HG03565 (cell line): ENCODE measurements around the gene SERPINA6.
"Not testable (repeated sequence)": the region's sequence is repeated elsewhere in the genome, so short reads cannot be mapped to it uniquely, and the experiment has no call there.

Source experiments
- ATAC-seq: cut with Tn5 transposase; IDR thresholded peaks from one replicate; pipeline ENCODE4 v1.9.1; 2021; ENCODE audit warnings: mild to moderate bottlenecking, moderate library complexity; ENCODE audit not compliant: unreplicated experiment

The SERPINA6 gene

DNA sequence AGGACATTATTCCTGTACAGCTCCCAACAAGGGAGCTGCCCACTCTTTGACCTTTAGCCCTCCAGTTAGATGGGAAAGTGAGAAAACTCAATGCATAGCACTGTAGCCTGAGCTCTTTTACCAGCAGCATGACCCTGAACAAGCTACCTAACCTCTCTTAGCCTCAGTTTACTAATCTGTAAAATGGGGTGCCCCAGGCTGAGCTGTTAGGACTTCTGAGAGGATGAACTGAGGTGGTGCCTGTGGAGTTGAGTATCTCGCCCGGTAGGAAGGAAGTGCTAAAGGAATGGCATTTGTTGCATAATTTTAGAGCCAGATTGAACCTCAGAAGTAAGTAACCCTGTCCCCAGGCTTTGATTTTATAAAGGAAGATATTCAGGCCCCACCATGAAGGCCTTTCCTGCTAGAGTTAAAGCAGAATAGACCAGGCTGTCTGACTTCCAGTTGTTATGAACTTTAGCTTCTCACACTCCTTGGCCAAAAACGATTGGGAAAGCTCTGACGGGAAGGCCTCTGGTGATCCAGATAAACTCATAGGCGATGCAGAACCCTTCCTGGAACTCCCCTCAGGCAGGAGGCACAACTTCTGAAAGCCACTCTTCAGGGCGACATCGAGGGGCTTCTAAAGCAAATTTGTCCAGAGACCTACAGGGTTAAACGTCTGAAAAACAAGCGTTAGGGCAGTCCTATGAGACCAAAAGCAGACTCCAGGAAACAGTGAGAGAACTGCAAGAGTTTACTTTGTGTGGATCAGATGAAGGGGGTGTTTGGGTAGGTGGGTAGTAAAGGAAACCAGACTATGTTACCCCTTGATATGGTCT lies 27.6 kb downstream of the SERPINA6 start:
- ATAC-seq, result no peak

DNA sequence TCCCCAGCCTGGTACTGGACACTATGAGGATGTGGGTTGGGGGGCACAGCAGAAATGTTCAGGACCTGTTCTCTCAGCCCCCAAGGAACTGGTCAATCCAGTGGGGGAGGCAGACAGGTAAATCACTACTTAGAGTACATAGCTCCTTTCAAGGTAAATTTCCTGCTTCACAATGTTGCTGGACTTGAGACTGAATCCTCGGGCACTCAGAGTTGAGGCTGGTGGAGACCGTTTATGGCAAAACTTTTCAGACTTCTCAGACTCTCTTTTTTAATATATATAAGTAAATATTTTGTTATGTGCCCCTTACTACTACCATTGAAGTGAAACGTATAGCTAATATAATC lies 29.6 kb downstream of the SERPINA6 start:
- no peak for ATAC-seq

GRCh38 chr14:94292872-94293577 lies 30.1 kb downstream of the SERPINA6 start, which contains the start of gene SERPINA10:
Gene SERPINA10 (minus strand): TSS chr14:94293268. CDS start chr14:94290593, 2,675 bp downstream.
- ATAC-seq, result no peak

DNA sequence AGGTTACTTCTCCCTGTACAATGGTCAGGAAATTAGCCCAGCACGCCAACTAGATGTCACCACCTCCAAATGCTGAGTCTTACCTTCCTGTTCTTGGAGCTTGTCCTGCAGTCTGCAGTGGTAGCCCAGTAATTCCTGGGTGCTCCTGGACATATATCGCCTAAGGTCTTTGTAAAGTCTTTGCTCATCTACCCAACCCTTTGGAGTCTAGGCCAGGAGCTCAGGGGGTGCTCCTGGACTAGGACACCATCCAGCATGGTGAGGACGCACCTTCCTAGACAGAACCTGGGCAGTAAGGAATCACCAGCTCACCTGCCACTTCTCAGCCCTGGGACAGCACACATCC lies 30.6 kb downstream of the SERPINA6 start:
- no peak for ATAC-seq

- ATAC-seq, result no peak
Observed at GRCh38 chr14:94291906-94292525, 31.1 kb downstream of the SERPINA6 start.

- ATAC-seq, result no peak
Observed at GRCh38 chr14:94291159-94291905, 31.8 kb downstream of the SERPINA6 start.

DNA sequence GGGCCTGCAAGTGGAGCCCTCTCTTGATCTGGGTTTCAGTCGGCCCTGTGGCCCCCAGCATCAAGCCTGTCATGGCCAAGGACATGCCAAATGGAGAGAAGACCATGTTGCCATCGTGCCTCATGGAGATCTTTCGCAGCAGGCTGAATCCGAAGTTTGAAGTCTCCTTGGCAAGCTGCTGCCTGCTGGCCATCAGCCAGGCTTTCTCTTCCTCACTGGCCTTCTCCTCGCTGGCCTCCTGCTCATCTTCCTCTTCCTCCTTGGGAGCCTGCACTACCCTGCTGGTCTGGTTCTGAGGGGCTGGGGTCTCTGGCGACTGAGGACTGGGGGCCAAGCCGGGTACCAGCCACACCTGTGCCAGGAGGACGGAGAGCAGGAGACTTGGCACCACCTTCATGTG lies 32.9 kb downstream of the SERPINA6 start:
- no peak for ATAC-seq

- ATAC-seq, result no peak
Observed at GRCh38 chr14:94288610-94289465, 34.3 kb downstream of the SERPINA6 start.

DNA sequence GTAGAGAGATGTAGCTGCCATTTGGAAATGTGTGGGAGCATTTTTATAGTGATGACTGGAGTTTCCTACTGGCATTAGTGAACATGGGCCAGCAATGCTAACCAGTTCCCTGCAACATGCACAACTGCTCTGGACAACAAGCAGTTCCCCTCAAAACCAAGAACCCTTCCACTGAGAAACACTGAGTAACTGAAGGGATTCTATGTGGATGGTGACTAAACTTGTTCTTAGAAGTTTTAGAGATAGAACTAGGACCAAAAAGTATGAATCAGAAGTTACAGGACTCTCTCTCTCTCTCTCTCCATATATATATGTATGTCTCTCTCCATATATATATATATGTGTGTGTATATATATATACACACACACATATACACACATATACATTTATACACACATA lies 38.0 kb downstream of the SERPINA6 start:
- ATAC-seq, result no peak

- no peak for ATAC-seq
Observed at GRCh38 chr14:94284221-94284620, 38.9 kb downstream of the SERPINA6 start.

DNA sequence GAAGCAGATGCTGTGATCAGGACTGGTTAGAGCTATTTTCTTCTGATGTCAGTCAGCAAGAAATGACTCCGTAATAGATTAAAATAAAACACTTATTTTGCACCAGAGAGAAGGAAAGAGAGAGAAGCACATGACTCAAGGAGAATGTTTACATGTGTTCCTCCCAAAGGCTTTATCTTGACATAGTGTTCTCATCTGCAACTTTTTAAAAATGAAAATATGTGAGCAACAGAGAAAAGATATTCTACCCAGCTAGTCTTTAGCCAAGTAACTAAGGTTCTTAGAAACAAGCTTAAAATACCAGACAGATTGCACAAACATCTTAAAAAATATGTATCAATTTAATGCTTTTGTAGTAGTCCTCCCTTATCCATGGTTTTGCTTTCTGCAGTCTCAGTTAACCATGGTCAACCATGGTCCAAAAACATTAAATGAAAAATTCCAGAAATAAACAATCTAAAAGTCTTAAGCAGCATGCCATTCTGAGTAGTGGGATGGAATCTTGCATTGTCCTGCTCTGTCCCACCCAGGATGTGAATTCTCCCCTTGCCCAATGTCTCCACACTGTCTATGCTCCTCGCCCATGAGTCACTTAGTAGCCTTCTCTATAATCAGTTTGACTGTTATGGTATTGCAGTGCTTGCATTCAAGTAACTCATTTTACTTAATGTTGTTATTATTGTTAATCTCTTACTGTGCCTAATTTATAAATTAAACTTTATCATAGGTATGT lies 40.0 kb downstream of the SERPINA6 start:
- no peak for ATAC-seq

GRCh38 chr14:94278731-94279130 lies 44.4 kb downstream of the SERPINA6 start:
- no peak for ATAC-seq

DNA sequence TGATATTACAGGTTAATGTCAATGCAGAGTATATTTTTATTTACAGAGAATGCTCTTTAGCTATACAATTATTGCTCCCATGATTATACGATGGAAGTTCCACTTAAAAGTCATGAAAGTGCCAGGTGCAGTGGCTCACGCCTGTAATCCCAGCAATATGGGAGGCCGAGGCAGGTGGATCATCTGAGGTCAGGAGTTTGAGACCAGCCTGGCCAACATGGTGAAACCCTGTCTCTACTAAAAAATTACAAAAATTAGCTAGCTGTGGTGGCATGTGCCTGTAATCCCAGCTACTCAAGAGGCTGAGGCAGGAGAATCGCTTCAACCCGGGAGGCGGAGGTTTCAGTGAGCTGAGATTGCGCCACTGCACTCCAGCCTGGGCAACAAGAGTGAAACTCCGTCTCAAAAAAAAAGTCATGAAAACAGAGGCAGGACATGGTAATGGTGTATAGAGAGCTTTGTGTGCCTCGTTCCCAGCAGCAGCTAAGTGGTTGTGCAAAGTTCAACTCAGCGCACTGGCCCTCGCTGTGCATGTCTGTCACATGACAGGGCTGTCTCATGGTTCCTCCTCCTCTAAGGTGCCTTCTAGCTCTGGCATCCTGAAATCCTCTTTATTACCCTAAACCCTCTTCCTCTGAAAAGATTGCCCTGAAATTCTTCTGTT lies 46.1 kb downstream of the SERPINA6 start:
- ATAC-seq, result not testable (repeated sequence)

- no peak for ATAC-seq
Observed at GRCh38 chr14:94269156-94269555, 54.0 kb downstream of the SERPINA6 start.

DNA sequence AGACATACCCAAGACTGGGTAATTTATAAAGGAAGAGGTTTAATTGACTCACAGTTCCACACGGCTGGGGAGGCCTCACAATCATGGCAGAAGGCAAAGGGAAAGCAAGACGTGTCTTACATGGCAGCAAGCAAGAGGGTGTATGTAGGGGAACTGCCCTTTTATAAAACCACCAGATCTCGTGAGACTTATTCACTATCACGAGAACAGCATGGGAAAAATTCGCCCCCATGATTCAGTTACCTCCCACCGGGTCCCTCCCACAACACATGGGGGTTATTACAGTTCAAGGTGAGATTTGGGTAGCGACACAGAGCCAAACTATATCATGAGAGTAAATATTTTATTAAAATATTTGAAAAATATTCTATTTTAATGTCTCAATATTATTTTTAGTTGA lies 54.6 kb downstream of the SERPINA6 start:
- not testable (repeated sequence) for ATAC-seq

GRCh38 chr14:94267352-94267751 lies 55.8 kb downstream of the SERPINA6 start:
- no peak for ATAC-seq

- ATAC-seq, result not testable (repeated sequence)
Observed at GRCh38 chr14:94264195-94264594, 58.9 kb downstream of the SERPINA6 start.
